Measurements from ENCODE around the gene VPS13D.

DNA sequence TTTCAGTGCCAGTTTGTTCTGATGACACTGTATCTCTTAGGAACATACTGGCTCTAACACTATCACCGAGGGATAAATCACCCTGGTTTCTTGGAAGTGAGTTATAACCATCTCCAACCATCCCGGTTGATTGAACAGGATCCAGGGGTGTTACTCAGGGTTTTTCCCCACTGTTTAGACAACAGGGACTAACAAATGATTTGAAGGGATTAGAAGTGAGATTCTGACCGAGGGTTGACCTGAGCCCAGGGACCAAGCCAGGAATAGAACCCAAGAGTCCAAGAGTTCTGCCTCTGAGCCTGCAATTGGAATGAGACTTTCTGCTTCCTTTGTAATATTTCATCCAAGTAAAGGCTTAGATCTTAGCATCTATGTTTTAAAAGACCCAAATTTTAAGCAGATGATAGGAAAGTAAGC lies 234.2 kb downstream of the VPS13D start:
- TF ChIP-seq, protein P1, sequence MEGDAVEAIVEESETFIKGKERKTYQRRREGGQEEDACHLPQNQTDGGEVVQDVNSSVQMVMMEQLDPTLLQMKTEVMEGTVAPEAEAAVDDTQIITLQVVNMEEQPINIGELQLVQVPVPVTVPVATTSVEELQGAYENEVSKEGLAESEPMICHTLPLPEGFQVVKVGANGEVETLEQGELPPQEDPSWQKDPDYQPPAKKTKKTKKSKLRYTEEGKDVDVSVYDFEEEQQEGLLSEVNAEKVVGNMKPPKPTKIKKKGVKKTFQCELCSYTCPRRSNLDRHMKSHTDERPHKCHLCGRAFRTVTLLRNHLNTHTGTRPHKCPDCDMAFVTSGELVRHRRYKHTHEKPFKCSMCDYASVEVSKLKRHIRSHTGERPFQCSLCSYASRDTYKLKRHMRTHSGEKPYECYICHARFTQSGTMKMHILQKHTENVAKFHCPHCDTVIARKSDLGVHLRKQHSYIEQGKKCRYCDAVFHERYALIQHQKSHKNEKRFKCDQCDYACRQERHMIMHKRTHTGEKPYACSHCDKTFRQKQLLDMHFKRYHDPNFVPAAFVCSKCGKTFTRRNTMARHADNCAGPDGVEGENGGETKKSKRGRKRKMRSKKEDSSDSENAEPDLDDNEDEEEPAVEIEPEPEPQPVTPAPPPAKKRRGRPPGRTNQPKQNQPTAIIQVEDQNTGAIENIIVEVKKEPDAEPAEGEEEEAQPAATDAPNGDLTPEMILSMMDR (IDR thresholded peaks at IDR 0.05), result no peak
- no peak for TF ChIP-seq POLR2A (IDR thresholded peaks at IDR 0.05)

Measured in testis (tissue), 2 donors.